ENCODE measurements around the gene SHANK1. TPM values are rescaled to one million over a fixed set of nuclear protein-coding genes. Genes with fewer than 3 reads are reported as not detected.

SHANK1 gene
- total RNA-seq, 1 experiment from 2014 or later: 2.2 TPM

DNA sequence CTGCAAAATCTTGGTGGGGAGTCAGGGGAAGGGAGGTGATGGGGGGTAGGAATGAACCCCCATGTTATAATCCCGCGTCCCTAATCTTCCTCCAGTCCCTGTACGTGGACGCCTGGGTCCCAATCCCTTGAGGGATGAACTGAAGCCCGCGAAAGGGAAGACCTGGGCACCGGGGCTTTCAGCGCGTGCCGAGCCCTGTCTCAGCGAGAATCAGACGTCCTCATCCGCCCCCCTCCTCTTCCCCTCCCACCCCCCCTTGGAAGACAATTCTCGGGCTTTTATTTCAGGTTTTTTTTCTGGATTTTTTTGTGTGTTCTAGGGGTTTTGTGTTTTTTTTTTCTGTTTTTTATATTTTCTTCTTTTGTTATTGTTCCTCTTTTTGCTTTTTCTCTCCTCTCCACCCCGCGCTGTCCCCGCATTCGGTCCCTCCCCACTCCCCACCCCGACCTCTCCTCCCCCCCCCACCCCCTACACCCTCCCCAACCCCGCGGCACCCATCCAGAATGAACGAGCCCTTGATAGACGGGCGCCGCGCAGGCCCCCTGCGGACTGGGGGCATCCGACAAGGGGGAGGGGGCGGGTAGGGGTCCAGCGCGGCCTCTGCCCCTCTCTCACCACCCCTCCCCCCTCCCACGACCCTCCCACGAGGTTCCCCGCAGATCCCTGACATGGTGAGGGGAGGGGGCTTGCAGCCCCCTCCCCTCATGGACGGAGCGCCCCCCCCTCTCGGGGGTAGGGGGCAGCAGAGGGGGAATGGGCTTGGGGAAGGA lies 60.1 kb downstream of the SHANK1 start:
- DNase-seq (ENCODE audit: low spot score): no peak

GRCh38 chr19:50658441-50659317 lies 60.9 kb downstream of the SHANK1 start:
- peak; percentile 96 for DNase-seq (ENCODE audit: low spot score)

- DNase-seq (ENCODE audit: low spot score): peak; percentile 100
Measured at GRCh38 chr19:50657712-50658440, 61.7 kb downstream of the SHANK1 start.

DNA sequence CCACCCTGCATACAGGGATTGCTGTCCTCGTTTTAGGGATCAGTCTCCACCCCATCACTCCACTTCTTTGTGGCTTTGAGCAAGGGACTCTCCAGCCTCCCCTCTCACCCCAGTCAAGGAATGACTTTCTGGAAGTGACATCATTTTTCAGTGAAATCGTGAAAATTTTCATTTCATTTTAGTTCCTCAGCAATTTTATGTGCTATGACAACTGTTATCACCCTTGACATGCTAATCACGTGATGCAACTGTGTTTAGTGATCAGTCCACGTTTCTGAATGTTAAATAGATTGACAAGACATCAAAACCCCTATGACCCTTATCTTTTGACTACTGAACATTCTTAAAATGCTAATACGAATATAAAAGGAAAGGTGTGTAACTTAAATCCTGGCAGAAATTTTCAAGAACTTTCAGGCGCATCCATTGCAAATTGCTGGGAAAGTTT lies 62.4 kb downstream of the SHANK1 start:
- no peak for DNase-seq (ENCODE audit: low spot score)

DNA sequence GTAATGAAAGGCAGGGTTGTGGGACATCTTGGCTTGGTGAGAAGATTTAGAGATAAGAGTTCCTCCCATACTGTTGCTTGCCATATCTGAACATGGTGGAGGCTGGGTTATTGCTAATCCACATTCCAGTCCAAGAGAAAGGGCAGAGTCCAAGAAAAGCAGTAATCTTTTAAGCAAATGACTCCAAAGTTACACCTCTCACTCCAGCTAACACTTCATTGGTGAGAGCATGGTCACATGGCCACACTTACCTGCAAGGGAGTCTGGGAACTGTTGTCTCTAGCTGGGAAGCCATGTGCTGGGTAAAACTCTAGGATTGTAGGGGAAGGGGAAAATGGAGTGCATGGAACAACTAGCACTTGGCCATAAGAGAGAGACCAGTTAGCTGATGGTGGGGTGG lies 64.7 kb downstream of the SHANK1 start:
- no peak for DNase-seq (ENCODE audit: low spot score)

- DNase-seq (ENCODE audit: low spot score): no peak
Measured at GRCh38 chr19:50652722-50653121, 66.9 kb downstream of the SHANK1 start.

- DNase-seq (ENCODE audit: low spot score): no peak
Measured at GRCh38 chr19:50651174-50651573, 68.4 kb downstream of the SHANK1 start.

DNA sequence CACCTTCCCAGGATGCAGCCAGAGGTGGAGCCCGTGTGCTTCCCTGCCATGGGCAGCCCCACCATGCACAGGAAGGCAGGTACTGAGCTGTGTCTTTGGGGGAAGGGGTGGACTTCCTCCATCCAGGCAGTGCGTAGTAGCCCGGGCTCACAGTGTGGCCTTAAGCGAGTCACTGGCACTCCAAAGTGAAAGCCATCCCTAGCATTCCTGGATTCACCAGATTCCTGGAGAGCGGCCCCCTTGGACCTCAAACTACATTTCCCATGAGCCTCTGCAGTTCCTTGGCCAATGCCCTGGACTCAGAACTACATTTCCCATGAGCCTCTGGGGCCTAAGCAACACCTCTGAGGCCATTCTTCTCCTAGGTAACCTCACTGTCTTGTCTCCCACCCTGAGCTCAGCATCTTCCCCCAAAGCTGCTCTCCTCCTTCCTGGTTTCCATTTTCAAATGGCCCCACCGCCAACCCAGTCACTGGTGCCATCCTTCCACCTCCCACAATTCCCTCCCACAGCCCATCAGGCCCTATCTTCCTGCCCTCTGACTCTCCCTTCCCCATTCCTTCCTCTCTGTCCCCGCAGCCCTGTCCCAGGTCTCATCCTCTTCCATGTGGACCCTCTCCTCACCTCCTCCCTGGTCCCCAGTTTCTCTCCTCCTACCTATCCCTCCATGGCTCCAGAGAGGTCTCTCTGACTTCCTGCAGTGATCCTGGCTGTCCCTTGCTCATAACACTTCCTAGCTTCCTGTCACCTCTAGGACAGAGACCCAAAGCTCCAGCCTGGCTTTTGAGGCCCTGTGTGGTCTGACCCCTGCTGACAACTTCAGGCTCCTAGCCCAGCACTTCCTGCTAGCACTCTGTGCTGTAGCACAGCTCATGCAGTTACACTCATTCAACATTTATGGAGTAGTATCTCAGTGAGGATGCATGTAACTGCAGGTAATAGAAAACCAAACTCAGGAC lies 69.9 kb downstream of the SHANK1 start, which contains the start of gene C19orf81:
C19orf81 (plus strand) TSS at position 13 of the 959 bp plus-strand sequence; CDS start at position 13, 0 bp downstream.
- peak; percentile 73 for DNase-seq (ENCODE audit: low spot score)

- no peak for DNase-seq (ENCODE audit: low spot score)
Measured at GRCh38 chr19:50648659-50649058, 70.9 kb downstream of the SHANK1 start.

- no peak for DNase-seq (ENCODE audit: low spot score)
Measured at GRCh38 chr19:50647879-50648615, 71.6 kb downstream of the SHANK1 start.

DNA sequence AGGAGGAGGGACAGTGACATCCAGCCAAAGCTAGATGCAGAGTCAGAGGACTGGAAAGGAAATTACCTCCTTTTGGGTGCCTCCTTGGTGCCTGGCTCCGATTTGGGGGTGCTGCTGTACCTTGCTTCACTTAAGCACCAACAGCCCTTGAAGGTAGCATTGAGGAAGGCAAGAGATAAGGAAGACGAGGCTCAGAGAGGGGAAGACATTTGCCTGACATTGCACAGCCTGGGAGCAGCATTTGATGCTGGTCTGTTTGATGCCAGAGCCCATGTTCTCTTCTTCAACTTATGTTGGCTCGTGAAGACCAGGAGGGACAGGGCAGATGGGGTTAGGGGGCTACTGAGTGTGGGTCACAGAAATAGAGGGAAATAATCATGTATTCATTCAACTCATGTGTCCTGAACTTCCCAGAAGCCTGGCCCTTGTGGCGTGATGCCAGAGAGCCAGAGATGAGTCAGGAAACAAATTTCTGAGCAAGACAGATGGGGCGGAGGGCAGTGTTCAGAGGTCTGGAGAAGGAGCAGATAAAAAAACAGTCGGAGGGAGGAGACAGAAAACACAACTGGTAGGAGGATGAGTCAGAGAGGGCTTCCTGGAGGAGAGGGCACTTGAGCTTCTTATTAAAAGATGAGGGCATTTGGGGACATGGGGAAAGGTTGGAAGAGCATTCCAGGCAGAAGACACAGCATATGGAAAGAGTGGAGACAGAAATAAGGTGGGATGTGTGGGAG lies 73.4 kb downstream of the SHANK1 start:
- peak; percentile 83 for DNase-seq (ENCODE audit: low spot score)

- DNase-seq (ENCODE audit: low spot score): no peak
Measured at GRCh38 chr19:50645107-50645506, 74.5 kb downstream of the SHANK1 start.

GRCh38 chr19:50644315-50644915 lies 75.2 kb downstream of the SHANK1 start:
- DNase-seq (ENCODE audit: low spot score): no peak

DNA sequence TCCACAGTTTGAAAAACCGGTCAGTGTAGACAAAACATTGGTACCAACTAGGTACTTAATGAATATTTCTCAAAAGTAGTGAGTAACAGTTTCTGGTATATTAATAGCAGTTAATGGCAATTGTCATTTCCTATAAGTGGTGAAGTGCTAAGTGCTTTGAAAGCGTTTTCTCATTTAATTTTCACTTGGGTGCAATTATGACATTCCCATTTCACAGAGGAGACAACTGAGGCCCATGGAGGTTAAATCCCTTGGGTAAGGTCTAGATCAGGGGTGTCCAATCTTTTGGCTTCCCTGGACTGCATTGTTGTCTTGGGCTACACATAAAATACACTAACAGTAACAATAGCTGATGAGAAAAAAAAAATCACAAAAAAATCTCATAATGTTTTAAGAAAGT lies 79.2 kb downstream of the SHANK1 start:
- no peak for DNase-seq (ENCODE audit: low spot score)

GRCh38 chr19:50639121-50640112 lies 80.2 kb downstream of the SHANK1 start, which contains the start of gene SYT3:
Gene SYT3 (minus strand): TSS chr19:50639881. CDS start chr19:50637411, 2,470 bp downstream.
- DNase-seq (ENCODE audit: low spot score): peak; percentile 82

GRCh38 chr19:50638600-50638999 lies 81.0 kb downstream of the SHANK1 start:
- no peak for DNase-seq (ENCODE audit: low spot score)

- no peak for DNase-seq (ENCODE audit: low spot score)
Measured at GRCh38 chr19:50636317-50637085, 83.1 kb downstream of the SHANK1 start.

All from H4 (cell line).